Measurements from ENCODE around the gene VAPA.

VAPA gene

GRCh38 chr18:9992973-9993520 lies 79.2 kb downstream of the VAPA start:
- Histone ChIP-seq H4K20me1 (ENCODE audit: insufficient read depth) (no peaks in the 10 kb centered on the region), H3K27ac (no peak overlapping the region), H3K4me2 (no peak overlapping the region), H3K4me1 (ENCODE audit: low read depth, poor library complexity, severe bottlenecking) (no peaks in the 10 kb centered on the region), H3K36me3 (ENCODE audit: insufficient read depth) (no peaks in the 10 kb centered on the region), H3K79me2 (ENCODE audit: insufficient read depth, low read depth) (no peaks in the 10 kb centered on the region), H3K4me3 (IDR thresholded peaks at IDR 0.05; ENCODE audit: insufficient read depth, low read depth, low read length) (no peak overlapping the region), H2AFZ (ENCODE audit: low read depth) (no peak overlapping the region), H3K9ac (no peak overlapping the region), H3K27me3 (ENCODE audit: insufficient read depth, low read depth) (no peaks in the 10 kb centered on the region)
- no peak for TF ChIP-seq CTCF (conservative IDR thresholded peaks at IDR 0.05; ENCODE audit: low read depth, low read length)

GRCh38 chr18:9993521-9994025 lies 79.8 kb downstream of the VAPA start:
- Histone ChIP-seq H2AFZ (ENCODE audit: low read depth) (no peak overlapping the region), H3K4me1 (ENCODE audit: low read depth, poor library complexity, severe bottlenecking) (no peaks in the 10 kb centered on the region)

GRCh38 chr18:9994026-9994570 lies 80.3 kb downstream of the VAPA start:
- H3K4me3 ChIP-seq (IDR thresholded peaks at IDR 0.05; ENCODE audit: insufficient read depth, low read depth, low read length), result no peak overlapping the region
- H4K20me1 ChIP-seq (ENCODE audit: insufficient read depth), result no peaks in the 10 kb centered on the region
- no peak overlapping the region for H3K9ac ChIP-seq
- H3K4me1 ChIP-seq (ENCODE audit: low read depth, poor library complexity, severe bottlenecking), result no peaks in the 10 kb centered on the region
- no peaks in the 10 kb centered on the region for H3K36me3 ChIP-seq (ENCODE audit: insufficient read depth)
- no peak overlapping the region for H2AFZ ChIP-seq (ENCODE audit: low read depth)
- H3K79me2 ChIP-seq (ENCODE audit: insufficient read depth, low read depth), result no peaks in the 10 kb centered on the region
- no peak for TF ChIP-seq CTCF (conservative IDR thresholded peaks at IDR 0.05; ENCODE audit: low read depth, low read length)
- H3K4me2 ChIP-seq, result no peak overlapping the region
- H3K27ac ChIP-seq, result no peak overlapping the region
- no peaks in the 10 kb centered on the region for H3K27me3 ChIP-seq (ENCODE audit: insufficient read depth, low read depth)

More at GRCh38 chr18:9993521-9994025, 79.8 kb downstream of the VAPA start:
- Histone ChIP-seq H3K4me3 (IDR thresholded peaks at IDR 0.05; ENCODE audit: insufficient read depth, low read depth, low read length) (no peak overlapping the region), H3K79me2 (ENCODE audit: insufficient read depth, low read depth) (no peaks in the 10 kb centered on the region), H3K27me3 (ENCODE audit: insufficient read depth, low read depth) (no peaks in the 10 kb centered on the region), H3K4me2 (no peak overlapping the region), H3K9ac (no peak overlapping the region), H3K36me3 (ENCODE audit: insufficient read depth) (no peaks in the 10 kb centered on the region), H4K20me1 (ENCODE audit: insufficient read depth) (no peaks in the 10 kb centered on the region), H3K27ac (no peak overlapping the region)
- no peak for TF ChIP-seq CTCF (conservative IDR thresholded peaks at IDR 0.05; ENCODE audit: low read depth, low read length)

- H3K27ac ChIP-seq, result no peak overlapping the region
- TF ChIP-seq CTCF (conservative IDR thresholded peaks at IDR 0.05; ENCODE audit: low read depth, low read length), result no peak
- H3K36me3 ChIP-seq (ENCODE audit: insufficient read depth), result no peaks in the 10 kb centered on the region
- H3K9ac ChIP-seq, result no peak overlapping the region
- H3K79me2 ChIP-seq (ENCODE audit: insufficient read depth, low read depth), result no peaks in the 10 kb centered on the region
- no peaks in the 10 kb centered on the region for H3K27me3 ChIP-seq (ENCODE audit: insufficient read depth, low read depth)
- no peak overlapping the region for H3K4me3 ChIP-seq (IDR thresholded peaks at IDR 0.05; ENCODE audit: insufficient read depth, low read depth, low read length)
- no peaks in the 10 kb centered on the region for H3K4me1 ChIP-seq (ENCODE audit: low read depth, poor library complexity, severe bottlenecking)
- H2AFZ ChIP-seq (ENCODE audit: low read depth), result no peak overlapping the region
- no peak overlapping the region for H3K4me2 ChIP-seq
- no peaks in the 10 kb centered on the region for H4K20me1 ChIP-seq (ENCODE audit: insufficient read depth)
Observed at GRCh38 chr18:9994701-9995235, 81.0 kb downstream of the VAPA start.

All from KMS-11 (cell line).